HG03558 (cell line): ENCODE data around the gene NAA15.
"Not testable (repeated sequence)": the region's sequence is repeated elsewhere in the genome, so short reads cannot be mapped to it uniquely, and the experiment has no call there.

Experiments
- ATAC-seq: cut with Tn5 transposase; IDR thresholded peaks from one replicate; pipeline ENCODE4 v1.9.1; 2021; ENCODE audit warnings: moderate number of reproducible peaks; ENCODE audit not compliant: unreplicated experiment; ENCODE audit errors: extremely low read depth

NAA15 gene

DNA sequence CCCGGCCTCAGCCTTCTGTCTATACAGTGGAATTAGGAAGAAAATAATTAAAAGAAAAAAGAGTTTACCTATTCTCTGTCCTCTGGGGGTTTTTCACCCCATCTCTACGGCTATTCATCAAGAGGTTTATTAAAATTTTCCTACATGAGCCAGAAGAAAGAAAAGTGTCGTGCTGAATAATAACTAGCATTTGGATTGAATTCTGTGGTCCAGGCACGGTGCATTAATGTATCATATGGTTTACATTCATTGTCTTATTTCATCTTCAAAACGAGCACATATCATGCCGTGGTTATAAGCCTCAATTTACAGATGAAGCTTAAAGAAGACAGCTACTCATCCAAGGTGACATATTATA is 5.4 kb upstream of the NAA15 start:
- ATAC-seq: no peak

GRCh38 chr4:139297001-139297410 is 4.3 kb upstream of the NAA15 start:
- no peak for ATAC-seq

DNA sequence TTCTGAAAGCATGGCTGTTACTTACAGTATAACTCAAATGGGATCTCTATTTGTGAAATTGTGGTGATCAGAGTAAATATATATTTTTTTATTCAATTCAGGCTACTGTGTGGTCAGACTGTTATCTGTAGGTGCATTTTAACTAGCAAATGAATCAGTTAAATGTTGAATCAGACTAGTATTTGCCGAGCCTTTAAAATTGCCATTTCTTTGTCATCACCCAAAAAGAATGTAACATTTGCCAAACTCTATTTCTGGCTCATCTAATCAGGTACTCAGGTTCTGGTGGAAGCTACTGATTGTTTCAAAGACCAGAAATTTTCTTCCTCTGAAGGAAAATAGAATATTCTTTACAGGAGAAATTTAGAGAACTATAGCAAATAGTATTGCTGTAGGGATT is 1.8 kb upstream of the NAA15 start:
- ATAC-seq: no peak

DNA sequence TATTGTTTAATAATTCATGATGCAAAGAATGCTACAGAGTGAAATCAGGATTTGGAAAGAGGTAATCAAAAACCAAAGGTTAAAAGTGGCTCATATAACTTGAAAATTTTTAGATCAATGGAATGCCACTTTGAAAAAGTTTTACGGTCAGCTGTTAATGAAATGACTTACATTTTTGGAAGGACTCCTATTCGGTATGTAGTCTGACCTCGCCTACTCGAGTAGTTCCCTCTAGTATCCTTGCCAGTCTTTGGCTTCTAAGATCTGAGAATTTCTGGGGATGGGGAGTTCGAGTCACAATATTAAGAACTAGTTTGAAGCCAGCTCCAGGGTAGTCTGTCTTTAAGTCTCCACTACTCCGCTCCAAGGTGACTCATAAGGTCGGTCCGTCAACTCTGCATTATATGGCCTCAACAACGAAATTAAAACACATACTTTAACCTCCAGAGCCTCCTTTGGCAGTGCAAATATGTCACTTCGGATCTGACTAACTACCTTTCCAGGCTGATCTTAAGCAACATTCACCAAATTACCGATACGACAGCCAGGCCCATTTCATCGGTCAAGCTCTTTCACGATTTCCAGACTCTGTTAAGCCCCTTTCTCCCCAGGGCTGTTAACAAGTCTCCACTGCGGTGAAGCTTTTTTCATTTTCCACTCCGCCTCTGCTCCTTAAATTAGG is 733 bp upstream of the NAA15 start:
- peak; percentile 1 for ATAC-seq

- no peak for ATAC-seq
These were observed 711 bp downstream of the NAA15 start, which contains the start of gene NDUFC1 for GRCh38 chr4:139301821-139302611. NDUFC1 (minus strand) TSS chr4:139302477; CDS start chr4:139295798, 6,679 bp downstream.

DNA sequence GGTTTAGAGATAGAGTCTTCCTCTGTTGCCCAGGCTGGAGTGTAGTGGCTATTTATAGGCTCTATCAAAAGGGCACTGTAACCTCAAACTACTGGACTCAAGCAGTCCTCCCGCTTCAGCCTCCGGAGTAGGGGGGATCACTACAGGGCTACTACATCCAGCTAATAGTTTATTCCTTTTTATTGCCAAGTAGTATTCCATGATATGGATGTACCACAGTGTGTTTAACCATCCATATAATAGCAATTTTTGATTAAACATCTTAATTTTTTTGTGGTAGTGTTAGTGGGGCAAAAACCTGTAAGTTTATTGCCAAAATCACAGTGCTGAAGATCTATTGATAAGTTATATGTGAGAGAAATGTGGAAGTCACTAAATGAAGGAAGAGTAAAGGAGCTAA is 3.6 kb downstream of the NAA15 start:
- ATAC-seq: no peak

- no peak for ATAC-seq
These were observed 10.6 kb downstream of the NAA15 start for GRCh38 chr4:139311909-139312308.

GRCh38 chr4:139312552-139313332 is 11.4 kb downstream of the NAA15 start:
- ATAC-seq: no peak

DNA sequence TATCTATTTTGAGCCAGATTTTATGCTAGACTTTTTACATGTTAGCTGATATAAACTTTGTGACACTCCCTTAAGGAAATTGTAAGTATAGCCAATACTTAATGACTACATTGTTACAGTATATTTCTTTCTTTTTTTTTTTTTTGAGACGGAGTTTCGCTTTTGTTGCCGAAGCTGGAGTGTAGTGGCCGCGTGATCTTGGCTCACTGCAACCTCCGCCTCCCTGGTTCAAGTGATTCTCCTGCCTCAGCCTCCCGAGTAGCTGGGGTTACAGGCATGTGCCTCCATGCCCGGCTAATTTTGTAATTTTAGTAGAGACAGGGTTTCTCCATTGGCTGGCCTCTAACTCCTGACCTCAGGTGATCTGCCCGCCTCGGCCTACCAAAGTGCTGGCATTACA is 12.1 kb downstream of the NAA15 start:
- not testable (repeated sequence) for ATAC-seq

DNA sequence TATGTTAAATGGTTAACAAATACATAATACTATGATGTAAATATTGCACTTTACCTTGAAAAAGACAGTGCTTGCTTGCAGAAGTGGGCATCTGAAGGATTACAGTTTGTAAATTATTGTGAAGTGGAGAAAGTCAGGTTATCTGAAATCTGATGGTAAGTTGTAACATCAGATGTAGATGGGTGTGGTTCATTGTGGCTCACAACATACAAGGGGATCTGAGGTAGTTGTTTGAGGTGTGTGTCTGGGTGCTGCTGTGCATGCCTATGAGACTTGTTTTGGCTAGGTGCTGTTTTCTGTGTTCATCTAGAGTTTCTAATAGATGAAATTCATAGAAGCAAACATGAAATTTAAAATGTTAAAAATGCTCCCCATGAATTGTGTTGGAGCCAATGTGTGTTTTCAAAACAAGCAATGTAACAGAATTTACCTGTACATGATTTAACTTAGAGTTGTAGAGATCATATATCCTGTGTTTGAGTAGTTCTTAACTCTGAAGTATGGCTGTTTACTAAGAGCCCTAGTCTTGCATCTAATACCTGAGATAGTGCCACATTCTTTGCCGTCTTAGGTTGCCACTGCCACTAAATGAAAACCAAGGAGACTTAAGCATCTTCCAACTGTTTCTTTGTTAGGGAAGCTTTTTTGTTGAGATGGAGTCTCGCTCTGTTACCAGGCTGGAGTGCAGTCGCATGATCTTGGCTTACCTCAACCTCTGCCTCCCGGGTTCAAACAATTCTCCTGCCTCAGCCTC is 12.9 kb downstream of the NAA15 start:
- ATAC-seq: no peak

GRCh38 chr4:139315221-139315675 is 13.9 kb downstream of the NAA15 start:
- no peak for ATAC-seq

- no peak for ATAC-seq
These were observed 15.4 kb downstream of the NAA15 start for GRCh38 chr4:139316733-139317132.

DNA sequence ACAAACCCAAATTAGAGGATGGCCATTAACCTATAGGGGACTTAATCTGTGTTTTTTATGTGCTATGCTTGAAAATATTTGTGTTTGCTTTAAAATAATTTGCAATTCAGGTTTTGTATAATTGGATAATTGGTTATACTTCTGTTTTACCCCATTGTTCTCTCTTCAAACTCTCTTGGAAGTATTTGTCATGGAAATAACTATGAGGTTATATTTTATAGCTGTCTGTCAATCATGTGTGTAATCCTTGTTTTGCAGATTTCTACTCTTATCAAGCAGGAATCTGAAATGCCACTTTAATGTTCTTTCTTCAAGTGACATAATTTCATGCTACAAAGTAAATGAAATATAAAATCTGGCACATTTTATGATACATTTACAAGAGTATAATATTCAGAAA is 16.3 kb downstream of the NAA15 start:
- ATAC-seq: no peak

DNA sequence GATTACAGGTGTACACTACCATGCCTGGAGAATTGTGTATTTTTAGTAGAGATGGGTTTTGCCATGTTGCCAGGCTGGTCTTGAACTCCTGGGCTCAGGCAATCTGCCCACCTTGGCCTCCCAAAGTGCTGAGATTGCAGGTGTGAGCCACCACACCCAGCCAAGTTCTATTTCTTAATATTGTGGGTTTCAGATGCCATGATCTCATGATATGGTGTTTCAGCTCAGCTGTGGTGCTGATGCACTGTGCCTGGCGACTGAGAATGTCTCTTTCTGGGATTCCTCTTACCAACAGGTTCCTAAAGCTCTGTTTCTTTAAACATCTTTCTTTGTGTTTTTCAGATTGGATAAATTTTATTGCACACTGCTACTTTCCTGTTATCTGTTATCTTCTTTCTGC is 18.3 kb downstream of the NAA15 start:
- no peak for ATAC-seq

GRCh38 chr4:139322070-139322469 is 20.8 kb downstream of the NAA15 start:
- not testable (repeated sequence) for ATAC-seq

GRCh38 chr4:139322541-139322940 is 21.2 kb downstream of the NAA15 start:
- not testable (repeated sequence) for ATAC-seq

DNA sequence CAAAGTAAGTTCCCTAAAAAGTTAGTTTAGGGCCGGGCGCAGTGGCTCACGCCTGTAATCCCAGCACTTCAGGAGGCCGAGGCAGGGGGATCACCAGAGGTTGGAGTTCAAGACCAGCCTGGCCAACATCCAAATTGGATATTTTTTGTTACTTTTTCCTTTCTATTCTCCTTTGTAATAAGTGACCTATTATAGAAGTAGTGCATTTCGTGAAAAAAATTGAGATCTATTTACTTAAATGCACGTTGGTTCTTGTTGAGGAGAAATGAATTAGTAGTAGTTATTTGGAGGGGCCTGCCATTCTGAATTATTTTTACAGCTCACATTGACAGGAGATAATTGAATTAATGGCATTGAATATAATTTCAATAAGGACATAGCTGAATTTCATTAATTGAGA is 23.3 kb downstream of the NAA15 start:
- ATAC-seq: no peak

- ATAC-seq: no peak
These were observed 28.4 kb downstream of the NAA15 start for GRCh38 chr4:139329665-139330200.

DNA sequence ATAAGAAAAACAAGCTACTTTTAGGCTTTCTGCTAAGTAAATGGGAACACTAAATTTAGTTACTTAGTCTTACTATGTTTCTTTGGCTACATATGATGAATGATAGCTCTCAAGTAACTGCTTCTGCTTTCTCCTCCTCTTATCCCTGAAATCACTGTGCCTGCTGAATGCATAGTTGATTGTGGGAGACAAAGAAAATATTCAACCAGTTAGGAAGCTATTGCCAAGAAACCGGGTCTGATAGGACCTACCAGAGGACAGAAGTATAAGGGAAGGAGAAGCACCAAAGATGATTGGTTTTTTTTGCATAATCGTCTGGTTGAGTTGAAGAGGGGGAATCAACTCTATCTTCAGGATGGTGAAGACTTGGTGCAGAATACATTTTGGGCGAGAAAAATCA is 29.0 kb downstream of the NAA15 start:
- no peak for ATAC-seq

DNA sequence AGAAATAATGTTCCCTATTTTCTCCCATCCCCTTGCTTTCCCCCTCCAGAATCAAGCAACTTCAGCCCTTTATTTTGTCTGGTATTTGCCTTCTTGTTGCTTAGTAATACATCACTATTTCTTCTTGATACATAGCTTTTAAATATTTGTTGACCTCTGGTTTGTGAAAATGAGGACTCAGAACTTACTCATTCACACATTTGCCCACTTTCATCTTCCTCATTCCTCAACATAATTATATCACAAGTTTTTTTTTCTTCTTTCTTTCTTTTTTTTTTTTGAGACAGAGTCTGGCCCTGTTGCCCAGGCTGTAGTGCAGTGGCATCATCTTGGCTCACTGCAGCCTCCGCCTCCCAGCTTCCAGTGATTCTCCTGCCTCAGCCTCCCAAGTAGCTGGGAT is 29.9 kb downstream of the NAA15 start:
- no peak for ATAC-seq
